Neural crest cell (in vitro differentiated cells): ENCODE measurements around the gene P3H2. TPM values are rescaled to one million over a fixed set of nuclear protein-coding genes. Genes with fewer than 3 reads are reported as not detected.

Experiments
- DNase-seq: peaks from one replicate; pipeline ENCODE4 v3.0.0; 2021; ENCODE audit warnings: low read depth, mixed read lengths, low spot score
- H3K27ac Mint-ChIP-seq: one replicate; pipeline ENCODE4 v1.8.0; 2021; ENCODE audit warnings: mild to moderate bottlenecking, mixed read lengths; ENCODE audit not compliant: unreplicated experiment
- H3K27me3 Mint-ChIP-seq: 2 replicates; pipeline ENCODE4 v1.8.0; 2021; ENCODE audit warnings: low read depth, mild to moderate bottlenecking, mixed read lengths
- H3K36me3 Mint-ChIP-seq: 2 replicates; pipeline ENCODE4 v1.8.0; 2021; ENCODE audit warnings: low read depth, mild to moderate bottlenecking, mixed read lengths
- H3K4me1 Mint-ChIP-seq: 2 replicates; pipeline ENCODE4 v1.8.0; 2021; ENCODE audit warnings: mixed read lengths
- H3K4me3 Mint-ChIP-seq: one replicate; pipeline ENCODE4 v1.8.0; 2021; ENCODE audit warnings: mild to moderate bottlenecking, mixed read lengths
- H3K9me3 Mint-ChIP-seq: 2 replicates; pipeline ENCODE4 v1.8.0; 2021; ENCODE audit warnings: mixed read lengths
- CTCF ChIP-seq: fragments of 200-600 bp; sonication (generic); conservative IDR thresholded peaks from 2 replicates; pipeline ENCODE4 v1.5.0; 2021; ENCODE audit warnings: antibody characterized with exemption, mild to moderate bottlenecking
- total RNA-seq: library from RNA; stranded (reverse); gene quantifications from 2 replicates; pipeline ENCODE4 v1.2.1, GENCODE V29; 2021

P3H2 gene
- total RNA-seq, 1 donor from 2014 or later, result 4.1 TPM

DNA sequence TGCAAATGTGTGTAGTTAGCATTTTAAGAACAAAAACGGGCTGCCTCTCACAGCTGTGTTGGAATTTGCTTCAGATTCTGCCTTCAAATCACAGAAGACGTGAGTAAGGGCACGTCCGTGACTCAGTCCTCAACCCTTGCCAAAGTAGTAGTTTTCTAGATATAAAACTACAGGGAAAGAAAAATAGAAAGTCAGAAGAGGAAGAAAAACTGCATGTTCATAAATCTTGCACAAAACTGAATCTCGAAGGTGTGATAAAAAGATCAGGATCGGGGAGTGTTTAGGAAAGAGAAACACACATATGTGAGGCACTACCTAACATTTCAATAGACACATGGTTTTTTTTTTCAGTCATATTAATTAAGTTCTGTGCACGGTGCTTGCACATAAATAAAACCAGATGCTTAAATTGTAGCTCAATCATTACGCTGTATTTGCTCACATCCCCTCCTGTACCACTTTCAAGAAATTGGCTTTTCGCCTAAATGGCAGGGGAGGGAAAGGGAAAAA, 71.7 kb downstream of the P3H2 start:
- Mint-ChIP-seq H3K27me3 (no peaks in the 10 kb centered on the region), H3K4me1 (no peaks in the 10 kb centered on the region), H3K9me3 (no peaks in the 10 kb centered on the region), H3K4me3 (no peak overlapping the region), H3K27ac (no peak overlapping the region), H3K36me3 (no peaks in the 10 kb centered on the region)
- no peak for TF ChIP-seq CTCF
- no peak for DNase-seq

- H3K27ac Mint-ChIP-seq, result no peak overlapping the region
- H3K27me3 Mint-ChIP-seq, result no peaks in the 10 kb centered on the region
- DNase-seq, result no peak
- no peaks in the 10 kb centered on the region for H3K9me3 Mint-ChIP-seq
- no peak for TF ChIP-seq CTCF
- H3K4me1 Mint-ChIP-seq, result peaks cover 5% of the 10 kb centered on the region
- no peak overlapping the region for H3K4me3 Mint-ChIP-seq
- H3K36me3 Mint-ChIP-seq, result no peaks in the 10 kb centered on the region
These were observed 75.7 kb downstream of the P3H2 start for GRCh38 chr3:190044974-190045373.

DNA sequence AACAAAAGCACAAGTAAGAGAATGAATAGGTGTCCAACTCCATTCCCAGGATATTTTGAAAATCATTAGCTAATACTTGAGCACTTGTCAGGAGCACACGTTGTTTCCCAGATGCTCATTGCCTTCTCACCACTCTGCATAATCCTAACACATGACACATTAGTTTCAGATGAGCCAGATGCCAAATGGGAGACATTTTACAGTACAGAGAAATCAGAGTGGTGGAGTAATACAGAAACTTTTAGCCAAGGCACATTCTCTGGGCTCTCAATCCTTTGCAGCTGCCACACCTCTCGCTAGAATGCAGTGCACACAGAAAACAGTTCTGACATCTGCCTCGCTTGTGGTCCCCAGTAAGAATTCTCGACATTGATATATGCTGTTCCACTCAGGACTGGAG, 76.6 kb downstream of the P3H2 start:
- no peak overlapping the region for H3K27ac Mint-ChIP-seq
- TF ChIP-seq CTCF, result no peak
- peaks cover 5% of the 10 kb centered on the region for H3K4me1 Mint-ChIP-seq
- no peaks in the 10 kb centered on the region for H3K9me3 Mint-ChIP-seq
- H3K27me3 Mint-ChIP-seq, result no peaks in the 10 kb centered on the region
- no peaks in the 10 kb centered on the region for H3K36me3 Mint-ChIP-seq
- H3K4me3 Mint-ChIP-seq, result no peak overlapping the region
- DNase-seq, result no peak

- Mint-ChIP-seq H3K36me3 (no peaks in the 10 kb centered on the region), H3K4me1 (peaks cover 5% of the 10 kb centered on the region), H3K27me3 (no peaks in the 10 kb centered on the region), H3K27ac (no peak overlapping the region), H3K4me3 (no peak overlapping the region), H3K9me3 (no peaks in the 10 kb centered on the region)
- no peak for DNase-seq
- TF ChIP-seq CTCF, result no peak
These were observed 77.0 kb downstream of the P3H2 start for GRCh38 chr3:190043741-190044140.

DNA sequence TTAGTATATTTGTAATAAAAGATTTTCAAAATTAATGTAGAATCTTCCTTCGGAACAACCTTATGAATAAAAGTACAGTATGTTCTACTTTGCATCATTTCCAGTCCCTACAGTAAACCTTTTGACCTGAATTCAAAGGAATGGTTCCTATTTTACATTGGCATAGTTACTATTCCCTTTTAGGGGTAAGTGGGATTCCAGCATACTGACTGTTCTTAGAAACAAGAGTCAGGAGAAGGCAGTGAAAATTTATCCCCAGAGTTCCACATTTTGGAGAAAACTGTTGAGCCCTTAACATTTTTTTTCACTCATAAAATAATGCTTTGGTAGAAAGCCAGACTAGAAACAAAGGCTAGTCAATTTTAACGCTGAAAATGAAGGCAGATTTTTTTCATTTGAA, 78.1 kb downstream of the P3H2 start:
- Mint-ChIP-seq H3K9me3 (no peaks in the 10 kb centered on the region), H3K36me3 (no peaks in the 10 kb centered on the region), H3K4me3 (no peak overlapping the region), H3K27ac (no peak overlapping the region), H3K27me3 (no peaks in the 10 kb centered on the region), H3K4me1 (peaks cover 5% of the 10 kb centered on the region)
- no peak for DNase-seq
- no peak for TF ChIP-seq CTCF
